GM18499 (cell line): ENCODE measurements around the gene NAPSA.
"Not testable (repeated sequence)": the region's sequence is repeated elsewhere in the genome, so short reads cannot be mapped to it uniquely, and the experiment has no call there.

ENCODE experiments used
- ATAC-seq: cut with Tn5 transposase; IDR thresholded peaks from one replicate; pipeline ENCODE4 v1.9.1; 2021; ENCODE audit warnings: moderate number of reproducible peaks; ENCODE audit not compliant: insufficient read depth, unreplicated experiment

The NAPSA gene

GRCh38 chr19:50361290-50362029, 4.0 kb downstream of the NAPSA start:
- no peak for ATAC-seq

- ATAC-seq = no peak
Measured at GRCh38 chr19:50359328-50359818, 6.1 kb downstream of the NAPSA start.

GRCh38 chr19:50358483-50359327, 6.7 kb downstream of the NAPSA start:
- ATAC-seq = no peak

- no peak for ATAC-seq
Measured at GRCh38 chr19:50357178-50358100, 8.0 kb downstream of the NAPSA start.

GRCh38 chr19:50356691-50357177, 8.7 kb downstream of the NAPSA start:
- ATAC-seq = no peak

- not testable (repeated sequence) for ATAC-seq
Measured at GRCh38 chr19:50353487-50353880, 12.0 kb downstream of the NAPSA start.

GRCh38 chr19:50352242-50352641, 13.2 kb downstream of the NAPSA start:
- ATAC-seq = no peak

GRCh38 chr19:50349277-50350057, 16.0 kb downstream of the NAPSA start:
- no peak for ATAC-seq

GRCh38 chr19:50347089-50347581, 18.3 kb downstream of the NAPSA start:
- ATAC-seq = not testable (repeated sequence)

GRCh38 chr19:50344661-50345318, 20.6 kb downstream of the NAPSA start:
- peak; percentile 38 for ATAC-seq

- peak; percentile 47 for ATAC-seq
Measured at GRCh38 chr19:50341091-50341564, 24.3 kb downstream of the NAPSA start.

- ATAC-seq = no peak
Measured at GRCh38 chr19:50340331-50340730, 25.1 kb downstream of the NAPSA start.

- ATAC-seq = not testable (repeated sequence)
Measured at GRCh38 chr19:50337031-50337430, 28.4 kb downstream of the NAPSA start.

GRCh38 chr19:50334741-50335421, 30.6 kb downstream of the NAPSA start:
- no peak for ATAC-seq

- ATAC-seq = no peak
Measured at GRCh38 chr19:50333737-50334617, 31.5 kb downstream of the NAPSA start.

- ATAC-seq = no peak
Measured at GRCh38 chr19:50333235-50333736, 32.2 kb downstream of the NAPSA start.
